Urothelium cell line (cell line): ENCODE data around the gene NR5A2.

Source experiments
- DNase-seq: peaks from one replicate; pipeline ENCODE4 v3.0.0; 2011; ENCODE audit warnings: low spot score, mixed read lengths
- FAIRE-seq: peaks from 2 replicates; lab custom pipeline; 2011; peaks lifted over from hg19 to GRCh38; lab: Jason Lieb, UNC

The NR5A2 gene

DNA sequence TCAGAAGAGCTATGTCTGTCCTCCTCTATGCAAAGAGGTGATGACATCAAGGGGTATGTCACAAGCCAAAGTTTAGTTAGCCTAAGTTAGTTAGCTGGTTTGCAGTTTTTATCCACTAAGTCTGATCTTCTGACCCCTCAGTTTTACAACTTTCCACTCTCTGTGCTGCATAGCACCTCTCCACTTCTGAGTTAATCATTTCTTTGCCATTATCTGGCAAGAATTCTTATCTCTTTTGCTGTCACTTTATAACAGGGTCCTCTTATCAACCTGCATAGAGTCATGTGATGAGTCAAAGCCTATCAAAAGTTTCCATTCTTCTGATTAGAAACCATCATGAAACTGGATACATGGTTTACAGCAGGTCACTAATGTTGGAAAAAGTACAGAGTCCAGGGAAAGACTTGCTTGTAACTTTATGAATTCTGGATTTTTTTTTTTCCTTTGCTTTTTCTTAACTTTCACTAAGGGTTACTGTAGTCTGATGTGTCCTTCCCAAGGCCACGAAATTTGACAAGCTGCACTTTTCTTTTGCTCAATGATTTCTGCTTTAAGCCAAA is at the start of gene NR5A2:
NR5A2 (plus strand) TSS at position 447 of the 560 bp plus-strand sequence. CDS start 138 bp downstream, outside the sequence.
- DNase-seq (no peak), FAIRE-seq (no peak)

- DNase-seq (no peak), FAIRE-seq (no peak)
Measured at GRCh38 chr1:199978408-199978940, 49.0 kb upstream of the NR5A2 start.

- DNase-seq (no peak), FAIRE-seq (no peak)
Measured at GRCh38 chr1:199979071-199979470, 48.4 kb upstream of the NR5A2 start.

- no peak for FAIRE-seq
- DNase-seq = no peak
Measured at GRCh38 chr1:199981584-199981983, 45.9 kb upstream of the NR5A2 start.

GRCh38 chr1:199982606-199983005 is 44.9 kb upstream of the NR5A2 start:
- DNase-seq (no peak), FAIRE-seq (no peak)

- no peak for FAIRE-seq
Measured at GRCh38 chr1:199983531-199983930, 44.0 kb upstream of the NR5A2 start.

GRCh38 chr1:199995096-199995685 is 32.3 kb upstream of the NR5A2 start:
- FAIRE-seq = no peak
- DNase-seq = no peak

More at GRCh38 chr1:199983531-199983930, 44.0 kb upstream of the NR5A2 start:
- no peak for DNase-seq

DNA sequence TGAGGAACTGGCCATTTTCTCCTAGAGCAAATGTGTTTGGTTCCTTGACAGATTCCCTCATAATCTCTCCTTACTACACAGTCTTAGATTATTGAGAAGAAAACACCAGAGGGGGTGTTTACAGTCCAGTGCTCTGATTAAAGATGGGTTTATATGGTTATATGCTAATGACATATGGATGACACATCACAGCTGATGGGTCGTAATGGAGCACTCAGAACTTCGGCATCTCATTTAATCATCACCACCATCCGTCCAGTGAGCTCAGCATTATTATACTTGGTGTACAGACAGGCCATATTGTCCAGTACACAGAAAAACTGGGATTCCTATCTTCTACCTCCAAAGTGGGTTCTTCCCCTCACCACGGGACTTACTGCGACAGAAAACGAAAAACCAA is 22.3 kb upstream of the NR5A2 start:
- FAIRE-seq (no peak), DNase-seq (no peak)

DNA sequence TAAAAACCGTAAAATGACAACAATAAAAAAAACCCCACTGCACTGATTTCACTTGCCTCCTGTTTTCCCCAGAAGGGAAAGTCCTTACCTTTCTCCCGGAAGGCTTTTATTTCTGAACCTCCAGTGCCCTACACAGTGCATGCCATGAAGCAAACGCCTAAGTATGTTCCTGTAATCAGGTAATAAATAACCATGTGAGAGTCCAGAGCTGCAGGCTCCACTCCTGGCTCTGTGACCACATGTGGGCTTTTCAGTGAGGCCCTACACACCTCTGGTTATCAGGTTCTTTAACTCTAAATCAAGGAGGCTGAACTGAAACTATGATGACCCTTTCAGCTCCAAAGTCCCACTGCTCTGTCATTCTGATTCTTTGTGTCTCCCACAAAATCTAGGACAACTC is 20.8 kb upstream of the NR5A2 start:
- FAIRE-seq (no peak), DNase-seq (no peak)

DNA sequence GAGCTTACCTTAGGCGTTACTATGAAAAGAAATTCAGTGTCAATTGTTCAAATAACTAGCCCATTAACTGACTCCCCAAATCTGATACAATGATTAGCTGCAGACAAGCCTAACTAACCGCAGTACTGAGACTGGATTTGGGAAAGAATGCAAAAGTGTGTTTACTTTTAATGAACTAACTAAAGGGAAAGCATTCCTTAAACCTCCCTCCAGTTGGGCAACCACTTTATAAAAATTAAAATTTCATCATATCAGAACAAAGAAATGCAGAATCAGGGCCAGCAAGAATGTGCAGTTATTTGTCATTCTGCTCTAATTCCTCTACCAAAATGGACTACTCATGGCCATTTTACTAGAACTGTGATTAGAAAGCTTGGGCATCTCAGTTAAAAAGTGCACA is 11.7 kb upstream of the NR5A2 start:
- FAIRE-seq = no peak

GRCh38 chr1:200021577-200022238 is 5.8 kb upstream of the NR5A2 start:
- FAIRE-seq = no peak
- DNase-seq = no peak

More for the DNA sequence above, 11.7 kb upstream of the NR5A2 start:
- DNase-seq = no peak

- FAIRE-seq (no peak), DNase-seq (no peak)
Measured at GRCh38 chr1:200022239-200022804, 5.2 kb upstream of the NR5A2 start.

DNA sequence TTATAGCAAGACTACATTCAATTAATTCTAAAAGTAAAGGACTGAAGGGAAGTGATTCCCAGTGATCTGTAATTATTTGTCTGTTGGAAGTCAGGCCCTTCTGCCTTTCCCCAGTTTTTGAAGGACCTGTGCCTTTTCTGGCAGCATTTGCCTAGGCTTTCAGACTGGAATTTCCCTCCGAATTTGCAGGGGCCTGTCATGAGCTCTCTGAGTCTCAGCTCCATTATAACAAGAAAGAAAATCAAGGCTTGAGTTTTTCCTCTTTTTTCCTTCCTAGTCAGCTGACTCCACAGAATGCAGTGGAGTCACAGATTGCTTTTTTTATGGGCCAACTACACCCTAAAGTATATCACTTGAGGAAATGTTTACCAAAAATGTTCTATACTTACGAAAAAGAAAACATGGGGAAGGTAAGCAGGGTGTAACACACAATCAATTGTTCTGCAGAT is 1.1 kb downstream of the NR5A2 start:
- DNase-seq (no peak), FAIRE-seq (no peak)

GRCh38 chr1:200029035-200029821 is 1.7 kb downstream of the NR5A2 start:
- FAIRE-seq = no peak
- DNase-seq = no peak

DNA sequence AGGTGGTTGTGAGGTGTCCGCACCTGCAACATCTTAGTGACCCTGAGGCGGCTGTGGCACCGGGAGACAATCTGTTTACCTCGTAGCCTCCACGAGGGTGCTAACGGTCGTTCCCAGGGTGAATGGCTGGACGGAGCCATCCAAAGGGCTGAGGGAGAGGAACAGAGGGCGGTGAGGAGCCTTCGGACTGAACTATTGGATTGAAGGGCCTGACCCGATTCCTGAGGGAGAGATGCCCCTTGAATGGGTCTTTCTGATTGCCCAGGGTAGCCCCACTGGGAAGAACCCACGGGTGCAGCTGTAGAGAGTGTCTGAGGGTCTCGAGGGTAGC is 2.3 kb downstream of the NR5A2 start:
- FAIRE-seq (no peak), DNase-seq (no peak)

GRCh38 chr1:200030791-200031190 is 3.3 kb downstream of the NR5A2 start:
- FAIRE-seq (no peak), DNase-seq (no peak)

- no peak for FAIRE-seq
Measured at GRCh38 chr1:200033511-200034261, 6.2 kb downstream of the NR5A2 start.

DNA sequence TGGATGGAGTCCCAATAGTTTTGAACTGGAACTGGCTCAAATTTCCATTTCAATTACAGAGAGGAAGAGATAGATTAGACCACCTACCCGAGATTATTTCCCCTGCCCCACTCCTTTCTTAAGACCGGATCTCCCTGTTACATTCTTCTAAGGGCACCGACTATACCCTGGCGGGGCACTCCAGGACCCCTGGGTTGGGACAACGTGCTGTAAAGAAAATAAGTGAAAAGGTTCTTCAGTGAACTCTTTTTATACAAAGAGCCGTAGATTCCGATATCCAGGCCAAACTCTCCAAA is 6.7 kb downstream of the NR5A2 start:
- DNase-seq = no peak
- no peak for FAIRE-seq

More at GRCh38 chr1:200033511-200034261, 6.2 kb downstream of the NR5A2 start:
- DNase-seq = no peak

DNA sequence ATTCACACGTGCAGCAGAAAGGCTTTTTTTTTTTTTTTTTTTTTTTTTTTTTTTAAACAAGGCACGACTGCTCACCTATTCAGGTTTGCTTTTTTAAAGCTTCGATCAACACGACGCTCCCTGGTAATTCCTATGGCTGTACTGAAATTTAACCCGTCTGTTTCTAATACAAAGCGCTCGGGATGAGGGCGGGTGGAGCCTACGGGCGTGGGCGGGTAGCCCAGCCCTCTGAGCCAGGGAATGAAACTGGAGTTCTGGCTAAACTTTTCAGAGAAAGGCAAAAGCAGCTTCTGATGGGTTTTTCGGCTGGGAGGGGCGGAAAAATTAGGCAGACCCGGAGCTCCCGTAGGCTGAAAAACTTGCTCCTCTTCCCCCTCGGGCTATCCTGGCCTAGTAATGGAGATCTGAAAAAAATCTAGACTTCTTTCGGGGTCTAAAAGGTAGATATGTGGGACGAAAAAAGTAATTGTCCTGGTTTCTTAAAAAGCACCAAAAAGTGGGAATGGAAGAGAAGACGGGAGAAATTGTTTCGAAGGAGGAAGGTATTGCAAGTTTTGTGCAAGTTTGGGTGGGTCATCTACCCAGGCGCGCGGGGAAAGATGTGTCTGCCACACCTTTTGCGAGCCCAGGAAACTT is 7.4 kb downstream of the NR5A2 start:
- DNase-seq = no peak
- FAIRE-seq = no peak

DNA sequence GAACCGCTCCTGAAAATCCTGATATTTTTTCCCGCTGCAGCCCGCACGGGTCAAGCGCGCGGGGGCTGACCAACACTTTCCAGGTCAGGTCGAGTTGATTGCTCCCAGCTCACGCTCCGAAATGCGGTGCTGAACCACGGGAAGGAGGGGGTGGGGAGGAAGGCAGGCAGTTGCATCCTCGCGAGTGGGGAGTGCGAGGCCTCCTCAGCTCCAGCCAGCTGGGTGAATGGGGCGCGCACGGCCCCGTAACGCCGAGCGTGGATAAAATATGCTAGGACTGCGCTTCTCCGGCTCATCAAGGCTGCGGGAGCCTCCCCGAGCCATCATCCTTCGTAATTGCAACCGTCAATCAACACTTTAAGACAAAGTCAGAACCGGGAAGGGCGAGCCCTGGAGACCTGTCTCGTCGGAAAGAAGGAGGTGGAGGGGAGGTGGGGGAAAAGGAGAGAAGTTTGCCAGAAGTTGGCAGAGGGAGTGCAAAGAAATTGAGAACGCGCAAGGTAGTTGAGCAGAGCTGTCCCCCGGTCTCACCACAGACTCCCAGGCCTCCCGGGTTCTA is 8.0 kb downstream of the NR5A2 start:
- FAIRE-seq (no peak), DNase-seq (no peak)
